Right lobe of liver (tissue), 4 donors: ENCODE data around the gene RPS24.

Source experiments
- CTCF ChIP-seq, 4 donors: fragments of 200-600 bp in 3 of 4; fragments of 450-650 bp in 1 of 4; IDR thresholded peaks; one replicate each; pipeline versions ENCODE4 v1.5.1 to v1.8.0; 2016 to 2022; ENCODE audit warnings: antibody characterized with exemption in 4 of 4, mild to moderate bottlenecking in 2 of 4
- POLR2A ChIP-seq: fragments of 450-650 bp; IDR thresholded peaks from one replicate; pipeline ENCODE4 v1.6.1; 2017; ENCODE audit warnings: antibody characterized with exemption, mild to moderate bottlenecking
- donor health status: DM: no; HTN: no; CAD: no.
- donor health status: DM: no; HTN: no; CAD: no.
- donor health status: DM: no; HTN: yes; CAD: no.

DNA sequence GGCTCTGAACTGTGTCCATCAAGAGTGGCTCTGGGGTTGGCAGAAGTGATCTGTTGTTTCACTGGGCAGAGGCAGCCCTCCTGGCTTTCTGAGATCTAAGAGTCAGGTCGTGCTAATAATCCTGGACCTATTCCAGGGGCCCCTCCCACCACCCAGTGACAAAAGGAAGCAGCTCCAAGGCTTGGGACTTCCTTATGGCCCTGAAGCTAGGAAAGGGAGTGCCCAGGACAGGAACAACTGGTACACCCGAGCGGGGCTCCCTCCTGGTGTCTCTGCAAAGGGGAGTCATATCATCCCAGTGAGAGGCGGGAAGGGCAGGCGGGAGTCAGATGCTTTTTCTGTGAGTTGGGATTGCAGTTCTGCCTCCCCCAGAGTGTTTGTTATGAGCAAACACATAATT is 32.3 kb downstream of the RPS24 start:
- TF ChIP-seq CTCF (IDR thresholded peaks at IDR 0.05) (no peak), POLR2A (no peak)
